Neural crest cell (in vitro differentiated cells): ENCODE results near the gene NOTCH3. TPM values are rescaled to one million over a fixed set of nuclear protein-coding genes. Genes with fewer than 3 reads are reported as not detected.

Experiments used
- DNase-seq: peaks from one replicate; pipeline ENCODE4 v3.0.0; 2021; ENCODE audit warnings: low read depth, mixed read lengths, low spot score
- H3K27ac Mint-ChIP-seq: one replicate; pipeline ENCODE4 v1.8.0; 2021; ENCODE audit warnings: mild to moderate bottlenecking, mixed read lengths; ENCODE audit not compliant: unreplicated experiment
- H3K27me3 Mint-ChIP-seq: 2 replicates; pipeline ENCODE4 v1.8.0; 2021; ENCODE audit warnings: low read depth, mild to moderate bottlenecking, mixed read lengths
- H3K36me3 Mint-ChIP-seq: 2 replicates; pipeline ENCODE4 v1.8.0; 2021; ENCODE audit warnings: low read depth, mild to moderate bottlenecking, mixed read lengths
- H3K4me1 Mint-ChIP-seq: 2 replicates; pipeline ENCODE4 v1.8.0; 2021; ENCODE audit warnings: mixed read lengths
- H3K4me3 Mint-ChIP-seq: one replicate; pipeline ENCODE4 v1.8.0; 2021; ENCODE audit warnings: mild to moderate bottlenecking, mixed read lengths
- H3K9me3 Mint-ChIP-seq: 2 replicates; pipeline ENCODE4 v1.8.0; 2021; ENCODE audit warnings: mixed read lengths
- total RNA-seq: library from RNA; stranded (reverse); gene quantifications from 2 replicates; pipeline ENCODE4 v1.2.1, GENCODE V29; 2021
- TF ChIP-seq, protein P1 (sequence below): fragments of 200-600 bp; sonication (generic); conservative IDR thresholded peaks from 2 replicates; pipeline ENCODE4 v1.5.0; 2021; ENCODE audit warnings: antibody characterized with exemption, mild to moderate bottlenecking

The NOTCH3 gene
- total RNA-seq, 1 donor from 2014 or later = 127 TPM

DNA sequence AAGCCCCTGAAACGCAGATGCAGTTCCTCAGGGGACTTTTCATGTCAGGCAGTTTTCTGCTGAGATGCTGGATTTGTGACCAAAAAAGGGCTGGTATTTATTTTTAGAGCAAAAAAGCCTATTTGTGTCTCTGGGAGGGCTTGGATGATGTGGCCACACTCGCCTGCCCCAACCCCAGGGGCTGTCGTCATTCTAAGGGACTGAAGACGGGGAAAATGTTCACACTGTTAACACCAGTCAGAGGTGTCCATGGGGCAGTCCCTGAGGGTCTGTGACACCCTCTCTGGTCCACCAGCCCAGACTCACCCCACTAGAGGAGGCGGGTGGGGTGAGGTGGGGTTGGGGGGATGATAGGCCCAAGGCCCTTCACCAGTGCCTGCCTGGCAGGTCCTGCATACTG lies 47.3 kb upstream of the NOTCH3 start:
- Mint-ChIP-seq H3K36me3 (peaks cover 8% of the 10 kb centered on the region), H3K27me3 (peaks cover 5% of the 10 kb centered on the region), H3K4me1 (peaks cover 12% of the 10 kb centered on the region), H3K9me3 (no peaks in the 10 kb centered on the region), H3K27ac (no peak overlapping the region), H3K4me3 (no peak overlapping the region)
- no peak for DNase-seq
- TF ChIP-seq, protein P1, sequence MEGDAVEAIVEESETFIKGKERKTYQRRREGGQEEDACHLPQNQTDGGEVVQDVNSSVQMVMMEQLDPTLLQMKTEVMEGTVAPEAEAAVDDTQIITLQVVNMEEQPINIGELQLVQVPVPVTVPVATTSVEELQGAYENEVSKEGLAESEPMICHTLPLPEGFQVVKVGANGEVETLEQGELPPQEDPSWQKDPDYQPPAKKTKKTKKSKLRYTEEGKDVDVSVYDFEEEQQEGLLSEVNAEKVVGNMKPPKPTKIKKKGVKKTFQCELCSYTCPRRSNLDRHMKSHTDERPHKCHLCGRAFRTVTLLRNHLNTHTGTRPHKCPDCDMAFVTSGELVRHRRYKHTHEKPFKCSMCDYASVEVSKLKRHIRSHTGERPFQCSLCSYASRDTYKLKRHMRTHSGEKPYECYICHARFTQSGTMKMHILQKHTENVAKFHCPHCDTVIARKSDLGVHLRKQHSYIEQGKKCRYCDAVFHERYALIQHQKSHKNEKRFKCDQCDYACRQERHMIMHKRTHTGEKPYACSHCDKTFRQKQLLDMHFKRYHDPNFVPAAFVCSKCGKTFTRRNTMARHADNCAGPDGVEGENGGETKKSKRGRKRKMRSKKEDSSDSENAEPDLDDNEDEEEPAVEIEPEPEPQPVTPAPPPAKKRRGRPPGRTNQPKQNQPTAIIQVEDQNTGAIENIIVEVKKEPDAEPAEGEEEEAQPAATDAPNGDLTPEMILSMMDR = no peak

DNA sequence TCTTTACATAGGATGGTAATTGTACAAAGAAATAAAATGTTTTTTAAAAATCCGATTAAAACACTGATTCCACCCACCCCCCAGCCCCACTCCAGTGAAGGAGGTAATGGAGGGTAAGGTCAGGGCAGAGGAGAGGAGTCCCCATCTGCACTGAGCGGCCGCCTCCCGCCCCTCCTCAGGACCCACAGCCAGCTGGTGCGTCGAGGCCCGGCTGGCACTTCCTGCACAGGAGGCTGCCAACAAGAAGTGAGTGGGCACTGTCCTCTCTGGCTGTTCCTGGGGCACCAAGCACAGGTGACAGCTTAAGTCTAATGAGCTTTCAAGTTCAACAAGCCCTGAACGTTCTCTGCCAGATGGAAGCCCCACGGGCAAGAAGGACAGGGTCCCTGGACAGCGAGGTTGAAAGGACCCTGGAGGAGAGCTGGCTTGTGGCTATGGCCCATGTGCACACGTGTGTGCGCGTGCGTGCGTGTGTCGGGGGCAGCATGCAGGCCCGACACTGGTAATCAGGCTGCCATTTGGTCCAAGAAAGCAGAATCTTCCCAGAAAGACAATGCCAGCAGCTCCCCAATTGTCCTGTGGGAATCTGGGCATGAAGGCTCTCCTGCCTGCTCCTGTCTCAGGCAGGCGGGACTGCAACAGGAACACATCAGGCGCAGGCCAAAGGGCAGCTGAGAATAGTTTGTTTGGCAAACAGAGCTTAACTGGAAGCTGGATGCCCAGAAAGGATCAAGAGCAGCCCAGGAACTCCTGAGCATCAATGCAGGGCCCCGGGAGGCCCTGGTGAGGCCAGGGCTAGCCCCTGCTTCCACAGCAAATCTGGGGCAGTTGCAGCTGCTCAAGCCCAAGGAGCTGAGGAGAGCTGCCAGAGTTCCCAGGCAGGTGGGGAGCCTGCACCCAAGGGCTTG lies 46.6 kb upstream of the NOTCH3 start:
- no peak for DNase-seq
- H3K9me3 Mint-ChIP-seq = no peaks in the 10 kb centered on the region
- peaks cover 8% of the 10 kb centered on the region for H3K36me3 Mint-ChIP-seq
- H3K4me1 Mint-ChIP-seq = peaks cover 9% of the 10 kb centered on the region
- TF ChIP-seq, protein P1 = no peak
- no peak overlapping the region for H3K27ac Mint-ChIP-seq
- H3K27me3 Mint-ChIP-seq = peaks cover 5% of the 10 kb centered on the region
- no peak overlapping the region for H3K4me3 Mint-ChIP-seq

DNA sequence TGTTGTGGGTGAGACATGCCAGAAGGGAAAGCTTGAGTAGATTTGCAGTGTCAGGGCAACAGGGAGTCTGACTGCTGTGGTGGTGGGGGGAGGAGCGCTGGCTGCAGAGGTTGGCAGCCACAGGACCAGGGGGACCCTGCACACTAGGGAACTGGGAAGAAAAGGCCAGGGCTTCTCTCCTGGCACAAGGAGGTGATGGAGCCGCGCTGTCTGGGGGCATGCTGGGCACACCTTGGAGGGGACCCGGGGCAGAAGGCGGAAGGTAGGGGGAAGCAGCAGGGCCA lies 45.3 kb upstream of the NOTCH3 start:
- H3K9me3 Mint-ChIP-seq = no peaks in the 10 kb centered on the region
- H3K4me1 Mint-ChIP-seq = no peaks in the 10 kb centered on the region
- no peak overlapping the region for H3K27ac Mint-ChIP-seq
- DNase-seq = no peak
- peak overlapping the region; percentile 32 for H3K4me3 Mint-ChIP-seq
- peaks cover 5% of the 10 kb centered on the region for H3K27me3 Mint-ChIP-seq
- TF ChIP-seq, protein P1 = no peak
- peaks cover 8% of the 10 kb centered on the region for H3K36me3 Mint-ChIP-seq

DNA sequence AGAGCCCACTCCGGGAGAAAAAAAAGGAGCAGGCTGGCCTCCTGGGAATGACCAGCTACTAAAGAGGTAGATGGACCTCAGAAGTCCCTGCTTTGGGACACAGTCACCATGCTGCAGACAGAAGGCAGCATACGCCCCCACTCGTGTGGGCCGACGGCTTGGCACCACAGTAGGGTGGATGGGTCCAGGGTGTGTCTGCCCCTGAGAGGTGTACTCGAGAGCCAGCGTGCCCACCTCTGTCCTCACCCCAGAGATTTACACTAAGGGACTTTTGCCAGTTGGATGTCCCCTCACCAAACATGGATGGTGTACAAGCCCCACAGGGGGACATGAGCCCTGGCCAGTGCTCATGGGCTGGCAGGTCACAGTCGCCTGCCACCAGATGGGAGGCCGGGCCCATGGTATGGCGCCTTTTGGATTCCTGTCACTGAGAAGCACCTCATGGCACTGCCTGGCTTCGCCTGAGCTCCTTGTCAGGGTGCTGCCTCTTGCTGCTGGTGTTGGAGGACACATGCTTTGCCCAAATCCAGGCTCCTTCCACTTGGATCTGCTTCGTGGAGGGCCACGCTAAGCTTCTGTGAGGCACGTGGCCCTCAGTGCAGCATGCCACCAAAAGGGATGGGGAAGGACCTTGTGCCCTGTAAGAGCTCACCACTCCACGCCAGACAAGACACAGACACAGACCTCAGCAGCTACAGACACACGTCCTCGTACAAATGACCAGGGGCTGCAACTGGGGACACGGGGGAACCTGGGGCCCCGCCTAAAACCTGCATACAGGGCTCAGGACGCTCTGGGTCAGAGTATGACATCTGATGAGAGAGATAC lies 44.8 kb upstream of the NOTCH3 start:
- H3K4me3 Mint-ChIP-seq = peak overlapping the region; percentile 32
- H3K9me3 Mint-ChIP-seq = no peaks in the 10 kb centered on the region
- DNase-seq = no peak
- H3K27me3 Mint-ChIP-seq = peaks cover 5% of the 10 kb centered on the region
- TF ChIP-seq, protein P1 = no peak
- no peaks in the 10 kb centered on the region for H3K4me1 Mint-ChIP-seq
- peak overlapping the region; percentile 57 for H3K27ac Mint-ChIP-seq
- H3K36me3 Mint-ChIP-seq = peaks cover 8% of the 10 kb centered on the region

DNA sequence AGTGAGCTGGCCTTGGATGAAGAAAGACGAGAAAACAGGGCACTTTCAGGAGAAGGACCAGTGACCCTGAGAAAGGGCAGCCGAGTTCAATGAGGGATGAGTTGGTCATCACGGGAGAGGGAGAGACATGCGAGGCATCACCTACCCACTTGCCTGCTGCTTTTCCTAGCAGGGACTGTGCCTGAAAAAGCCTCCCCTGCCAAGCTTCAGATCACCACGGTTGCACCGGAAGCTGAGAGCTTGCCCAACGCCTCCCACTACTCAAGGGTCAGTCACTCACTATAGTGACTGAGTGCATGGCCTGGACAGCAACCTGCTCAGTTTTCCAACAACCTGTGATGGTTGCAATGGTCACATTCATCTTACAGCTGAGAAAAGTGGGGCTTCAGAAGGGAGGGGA lies 44.0 kb upstream of the NOTCH3 start:
- TF ChIP-seq, protein P1 = no peak
- H3K4me1 Mint-ChIP-seq = no peaks in the 10 kb centered on the region
- DNase-seq = no peak
- peaks cover 8% of the 10 kb centered on the region for H3K36me3 Mint-ChIP-seq
- no peak overlapping the region for H3K4me3 Mint-ChIP-seq
- H3K27me3 Mint-ChIP-seq = peaks cover 5% of the 10 kb centered on the region
- no peaks in the 10 kb centered on the region for H3K9me3 Mint-ChIP-seq
- H3K27ac Mint-ChIP-seq = no peak overlapping the region
